Stimulated activated CD4-positive, alpha-beta T cell treated with anti-CD3 and anti-CD28 coated beads, Interleukin-1b, Interleukin-23, amount 100 ng/mL, for 4 hours (primary cell): ENCODE data around the gene SCNN1B.

Experiments
- DNase-seq, 2 donors: peaks; one replicate each; pipeline ENCODE4 v3.0.0-alpha.2; 2020; ENCODE audit warnings: low read depth in 2 of 2

The SCNN1B gene

DNA sequence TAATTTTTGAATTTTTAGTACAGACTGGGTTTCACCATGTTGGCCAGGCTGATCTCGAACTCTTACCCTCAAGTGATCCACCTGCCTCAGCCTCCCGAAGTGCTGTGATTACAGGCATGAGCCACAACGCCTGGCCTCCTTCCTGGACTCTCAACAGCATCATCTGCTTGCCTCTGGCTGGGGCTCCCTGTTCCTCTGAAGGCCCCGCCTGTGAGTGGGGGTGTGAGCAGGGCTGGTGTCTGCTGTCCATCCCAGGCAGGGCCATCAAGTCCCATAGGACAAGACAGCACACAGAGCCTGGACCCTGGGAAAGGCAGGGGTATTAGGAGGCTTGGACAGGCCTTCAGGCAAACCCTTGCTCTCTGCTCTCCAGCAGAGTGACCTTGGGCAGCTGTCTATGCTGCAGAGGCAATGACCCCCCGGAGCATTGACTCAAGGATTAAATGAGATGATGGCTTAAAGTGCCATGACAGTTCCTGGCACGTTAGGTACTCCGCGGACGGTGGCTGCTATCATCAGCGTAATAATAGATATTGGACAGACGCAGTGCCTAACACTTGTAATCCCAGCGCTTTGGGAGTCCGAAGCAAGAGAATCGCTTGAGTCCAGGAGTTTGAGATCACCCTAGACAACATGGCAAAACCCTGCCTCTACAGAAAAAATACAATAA, 19.2 kb downstream of the SCNN1B start:
- DNase-seq = no peak

DNA sequence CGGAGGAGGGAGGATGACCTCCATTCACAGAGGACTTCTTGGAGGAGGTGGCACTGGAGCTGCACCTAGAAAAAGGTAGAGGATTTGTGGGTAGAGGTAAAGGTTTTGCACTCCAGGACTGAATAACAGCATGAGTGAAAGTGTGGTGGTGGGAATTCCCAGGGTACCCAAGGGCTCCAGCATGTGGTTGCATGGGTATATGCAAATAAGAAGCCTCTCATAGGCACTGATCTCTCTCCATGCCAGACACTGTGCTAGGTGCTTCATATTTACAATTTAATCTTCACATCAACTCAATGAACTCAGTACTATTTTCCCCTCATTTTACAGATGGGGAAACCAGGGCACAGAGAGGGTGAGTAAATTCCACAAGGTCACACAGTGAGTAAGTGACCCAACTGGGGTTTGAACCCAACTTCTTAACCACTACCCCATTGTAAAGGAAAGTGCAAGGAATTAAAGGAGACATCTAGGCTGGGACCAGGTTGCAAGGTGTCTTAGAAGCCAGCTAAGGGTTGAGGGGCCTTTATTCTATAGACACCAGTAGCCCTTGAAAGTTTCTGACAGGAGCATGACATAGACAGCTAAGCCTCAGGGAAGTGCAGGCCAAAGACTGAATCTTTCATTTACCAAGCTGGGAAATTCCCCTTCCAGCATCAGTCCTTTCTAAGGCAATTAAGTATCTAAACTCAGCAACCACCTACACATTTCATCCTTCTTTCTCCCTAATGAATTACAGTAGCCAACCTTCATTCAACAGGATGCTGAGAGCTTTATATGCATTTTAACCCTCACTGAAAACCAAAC, 21.3 kb downstream of the SCNN1B start:
- DNase-seq = no peak

DNA sequence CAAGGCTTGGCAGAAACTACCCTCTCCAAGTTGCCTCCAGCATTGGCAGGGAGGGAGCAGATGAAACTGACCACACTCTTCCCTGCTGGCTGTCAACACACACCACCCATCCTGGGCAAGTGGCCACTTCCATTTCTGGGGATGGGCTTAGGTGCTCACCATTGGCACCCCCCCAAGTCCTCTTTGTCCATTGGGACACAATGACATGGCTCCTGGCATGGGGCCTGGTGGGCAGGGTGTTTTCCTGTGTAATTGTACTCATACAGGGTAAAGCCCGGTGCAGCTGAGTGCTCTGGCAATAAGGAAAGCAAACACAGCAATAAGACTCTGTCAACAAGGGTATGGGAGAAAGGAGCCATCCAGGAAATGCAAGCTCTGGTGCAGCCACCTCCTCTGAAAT, 22.6 kb downstream of the SCNN1B start:
- DNase-seq = no peak

DNA sequence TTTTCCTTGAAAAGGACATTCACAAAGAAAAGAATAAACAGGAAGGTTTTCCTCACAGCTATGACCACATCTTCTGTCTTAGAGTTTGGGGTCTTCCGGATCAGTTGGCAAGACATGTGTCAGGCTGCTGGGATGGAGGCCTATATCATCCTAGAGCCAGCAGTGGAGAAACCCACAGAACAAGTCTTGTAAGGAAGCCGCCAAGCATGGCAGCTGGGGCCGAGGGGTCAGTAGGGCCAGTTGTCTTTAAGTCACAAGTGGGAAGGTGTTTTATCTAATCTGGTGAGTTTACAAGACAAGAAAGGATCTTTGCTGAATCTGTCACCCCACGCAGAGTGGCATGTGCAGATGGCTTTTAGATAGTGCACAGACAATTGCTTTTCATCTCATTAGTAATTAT, 25.7 kb downstream of the SCNN1B start:
- no peak for DNase-seq

DNA sequence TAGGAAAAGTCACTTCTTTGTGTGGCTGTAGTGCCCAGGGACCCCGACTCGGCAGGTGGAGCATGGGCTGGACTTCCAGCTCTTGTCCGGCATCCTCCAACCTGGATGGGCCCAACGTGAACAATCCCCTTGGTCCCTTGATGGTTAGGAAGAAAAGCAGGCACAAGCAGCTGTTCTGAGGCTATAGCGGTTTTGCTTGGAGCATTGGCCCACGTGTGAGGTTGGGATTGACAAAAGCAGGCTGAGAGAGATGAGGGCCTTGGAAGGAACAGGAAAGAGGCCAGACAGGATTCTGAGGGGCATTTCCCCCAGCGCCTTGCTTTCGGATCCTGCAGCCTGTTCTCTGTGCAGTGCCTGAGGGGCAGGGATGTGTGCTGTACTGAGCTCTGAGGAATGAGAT, 28.1 kb downstream of the SCNN1B start:
- DNase-seq = no peak

DNA sequence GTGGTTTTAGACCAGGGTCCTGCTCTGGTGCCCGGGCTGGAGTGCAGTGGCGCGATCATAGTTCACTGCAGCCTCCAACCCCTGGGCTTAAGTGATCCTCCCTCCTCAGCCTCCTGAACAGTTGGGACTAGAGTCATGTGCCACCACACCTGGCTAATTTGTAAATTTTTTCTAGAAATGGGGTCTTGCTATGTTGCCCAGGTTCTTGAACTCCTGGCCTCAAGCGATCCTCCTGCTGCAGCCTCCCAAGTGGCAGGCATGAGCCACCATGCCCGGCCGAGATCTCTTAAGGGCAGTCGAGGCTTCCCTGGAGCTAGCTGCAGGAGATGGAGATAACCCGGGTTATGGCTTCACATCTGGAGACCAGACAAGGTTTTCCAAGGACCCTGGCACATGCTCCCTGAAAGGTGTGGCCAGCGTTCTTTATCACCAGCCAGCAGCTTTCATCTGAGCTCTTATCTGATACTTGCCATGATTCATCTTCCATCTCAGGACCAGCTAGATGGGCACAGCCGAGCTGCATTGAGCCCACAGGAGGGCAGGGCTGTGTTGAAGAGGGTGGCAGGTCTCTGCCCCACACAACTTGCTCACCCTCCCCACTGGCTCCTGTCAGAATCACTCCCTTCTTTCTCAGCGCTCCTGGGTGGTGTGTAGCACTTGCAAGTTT, 28.6 kb downstream of the SCNN1B start:
- DNase-seq = no peak

DNA sequence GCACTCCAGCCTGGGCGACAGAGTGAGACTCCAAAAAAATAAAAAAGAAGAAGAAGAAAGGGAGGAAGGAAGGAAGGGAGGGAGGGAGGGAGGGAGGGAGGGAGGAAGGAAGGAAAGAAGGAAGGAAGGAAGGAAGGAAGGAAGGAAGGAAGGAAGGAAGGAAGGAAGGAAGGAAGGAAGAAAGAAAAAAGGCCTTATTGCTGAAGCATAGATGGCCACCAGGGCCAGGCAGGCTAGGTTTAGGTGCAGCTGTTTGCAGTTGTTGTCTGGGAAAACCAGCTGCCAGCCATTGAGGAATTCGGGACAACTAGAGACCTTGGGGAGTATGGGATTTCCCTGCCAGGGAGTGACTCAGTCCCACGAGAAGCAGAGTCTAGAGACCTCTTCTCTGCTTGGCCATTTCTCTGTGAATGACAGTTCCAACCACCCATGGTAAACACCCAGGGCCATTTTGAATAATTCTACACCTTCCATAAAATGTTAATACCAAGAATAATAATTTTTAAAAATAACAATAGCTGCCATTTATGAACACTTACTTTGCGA, 31.0 kb downstream of the SCNN1B start:
- no peak for DNase-seq

DNA sequence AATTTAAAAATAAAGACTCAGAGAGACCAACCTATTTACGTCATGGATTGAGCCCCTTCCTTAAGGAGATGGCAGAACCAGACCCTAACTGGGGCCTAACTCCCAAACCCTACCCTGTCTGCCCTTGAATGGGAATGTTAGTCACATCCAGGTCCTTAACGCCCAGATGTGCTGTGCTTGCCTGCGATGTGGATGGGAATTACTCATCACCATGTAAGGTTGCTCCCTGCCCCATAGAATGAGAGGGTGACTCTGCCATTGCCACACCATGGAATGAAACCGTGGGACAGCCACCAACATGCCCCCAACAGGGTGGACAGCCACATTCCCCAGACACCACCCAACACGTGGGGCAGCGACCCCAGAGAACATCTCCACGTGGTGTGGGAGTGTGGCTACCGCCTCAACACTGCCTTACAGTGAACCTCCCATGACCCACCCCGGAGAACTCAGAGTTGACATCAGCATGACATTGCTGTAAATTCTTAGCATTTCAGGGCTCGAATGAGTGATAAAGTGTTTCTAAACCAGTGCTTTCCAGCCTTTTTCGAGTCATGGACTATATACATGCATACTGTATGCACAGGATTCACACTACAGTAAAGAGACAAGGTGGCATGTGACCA, 31.8 kb downstream of the SCNN1B start:
- DNase-seq = no peak

DNA sequence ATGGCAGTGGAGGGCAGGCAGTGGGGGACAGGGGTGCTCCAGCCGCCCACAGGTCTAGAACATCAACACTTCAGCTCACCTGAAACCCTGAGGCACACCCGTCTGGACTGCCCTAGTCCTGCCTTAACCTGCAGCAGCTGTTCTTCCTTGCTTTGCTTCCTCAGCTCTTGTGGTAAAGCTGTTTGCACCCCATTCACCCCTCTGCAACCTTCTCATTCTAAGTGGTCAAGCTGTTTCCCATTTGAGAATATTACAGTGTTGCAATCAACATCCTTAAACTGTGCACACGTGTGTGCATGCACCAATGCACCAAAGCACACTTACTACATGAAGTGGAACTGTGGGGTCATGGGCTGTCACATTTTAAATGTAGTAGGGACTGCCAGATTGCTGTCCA, 32.4 kb downstream of the SCNN1B start:
- no peak for DNase-seq

DNA sequence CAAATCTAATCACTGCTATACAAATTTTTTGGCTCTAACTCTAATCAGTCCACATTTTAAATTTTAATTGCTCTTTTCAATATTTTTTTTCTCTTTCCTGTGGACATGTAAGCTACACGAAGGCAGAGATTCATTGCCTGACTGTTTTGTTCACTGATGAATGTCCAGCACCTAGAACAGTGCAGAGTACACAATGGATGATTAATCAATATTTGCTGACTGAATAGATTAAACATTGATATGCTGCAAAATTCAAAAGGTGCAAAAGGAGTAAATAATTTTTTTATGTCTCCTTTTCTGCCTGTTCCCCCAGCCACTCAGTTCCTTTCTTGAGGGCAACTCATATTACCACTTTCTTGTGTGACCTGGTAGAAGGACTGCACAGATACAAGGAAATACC, 32.8 kb downstream of the SCNN1B start:
- no peak for DNase-seq

DNA sequence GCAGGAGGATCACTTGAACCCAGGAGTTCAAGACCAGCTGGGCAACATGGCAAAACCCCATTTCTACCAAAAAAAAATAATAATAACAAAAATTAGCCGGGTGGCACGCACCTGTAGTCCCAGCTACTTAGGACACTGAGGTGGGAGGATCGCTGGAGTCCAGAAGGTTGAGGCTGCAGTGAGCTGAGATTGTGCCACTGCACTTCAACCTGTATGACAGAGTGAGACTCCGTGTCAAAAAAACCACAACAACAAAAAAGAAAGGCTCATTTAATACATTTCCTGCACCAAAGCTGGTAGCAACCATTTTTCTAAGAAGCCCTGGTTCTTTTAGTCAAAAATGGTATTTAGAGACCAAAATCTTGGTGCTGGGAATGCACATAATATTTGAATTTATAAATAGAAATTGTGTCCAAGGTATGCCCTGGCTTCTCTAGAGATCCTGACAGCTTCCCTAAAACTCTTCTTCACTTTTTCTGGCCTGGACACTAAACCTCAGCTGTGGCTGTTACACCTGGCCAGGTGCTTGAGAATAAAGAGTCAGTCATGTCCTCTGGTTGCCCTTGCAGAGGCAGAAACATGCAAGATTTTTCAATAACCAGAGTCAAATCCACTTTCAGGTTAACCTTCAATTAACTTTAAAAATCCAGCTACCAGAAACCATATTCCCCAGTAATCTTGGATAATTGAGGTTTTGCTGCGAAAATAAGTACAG, 35.9 kb downstream of the SCNN1B start:
- DNase-seq = no peak

DNA sequence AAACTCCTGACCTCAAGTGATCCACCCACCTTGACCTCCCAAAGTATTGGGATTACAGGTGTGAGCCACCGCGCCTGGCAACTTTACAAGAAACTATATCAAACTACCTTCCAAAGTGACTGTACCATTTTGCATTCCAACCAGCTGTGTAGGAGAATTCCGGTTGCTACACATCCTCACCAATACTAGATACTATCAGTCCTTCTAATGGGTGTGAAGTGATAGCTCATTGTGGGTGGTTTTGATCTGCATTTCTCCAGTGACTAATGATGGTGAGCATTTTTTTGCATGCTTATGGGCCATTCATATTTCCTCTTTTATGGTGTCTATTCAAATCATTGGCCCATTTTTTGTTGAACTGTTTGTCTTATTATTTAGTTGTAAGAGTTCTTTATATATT, 37.7 kb downstream of the SCNN1B start:
- DNase-seq = no peak

DNA sequence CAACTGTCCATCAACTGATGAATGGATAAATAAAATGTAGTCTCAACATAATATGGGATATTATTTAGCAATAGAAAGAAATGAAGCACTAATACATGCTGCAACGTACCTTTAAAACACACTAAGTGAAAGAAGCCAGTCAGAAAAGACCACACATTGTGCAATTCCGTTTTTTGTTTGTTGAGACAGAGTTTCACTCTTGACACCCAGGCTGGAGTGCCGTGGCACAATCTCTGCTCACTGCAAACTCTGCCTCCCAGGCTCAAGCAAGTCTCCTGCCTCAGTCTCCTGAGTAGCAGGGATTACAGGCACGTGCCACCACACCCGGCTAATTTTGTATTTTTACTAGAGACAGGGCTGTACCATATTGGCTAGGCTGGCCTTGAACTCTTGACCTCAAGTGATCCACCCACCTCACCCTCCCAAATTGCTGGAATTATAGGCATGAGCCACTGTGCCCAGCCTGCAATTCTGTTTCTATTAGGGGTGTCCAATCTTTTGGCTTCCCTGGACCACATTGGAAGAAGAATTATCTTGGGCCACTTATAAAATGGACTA, 40.1 kb downstream of the SCNN1B start:
- DNase-seq = no peak

DNA sequence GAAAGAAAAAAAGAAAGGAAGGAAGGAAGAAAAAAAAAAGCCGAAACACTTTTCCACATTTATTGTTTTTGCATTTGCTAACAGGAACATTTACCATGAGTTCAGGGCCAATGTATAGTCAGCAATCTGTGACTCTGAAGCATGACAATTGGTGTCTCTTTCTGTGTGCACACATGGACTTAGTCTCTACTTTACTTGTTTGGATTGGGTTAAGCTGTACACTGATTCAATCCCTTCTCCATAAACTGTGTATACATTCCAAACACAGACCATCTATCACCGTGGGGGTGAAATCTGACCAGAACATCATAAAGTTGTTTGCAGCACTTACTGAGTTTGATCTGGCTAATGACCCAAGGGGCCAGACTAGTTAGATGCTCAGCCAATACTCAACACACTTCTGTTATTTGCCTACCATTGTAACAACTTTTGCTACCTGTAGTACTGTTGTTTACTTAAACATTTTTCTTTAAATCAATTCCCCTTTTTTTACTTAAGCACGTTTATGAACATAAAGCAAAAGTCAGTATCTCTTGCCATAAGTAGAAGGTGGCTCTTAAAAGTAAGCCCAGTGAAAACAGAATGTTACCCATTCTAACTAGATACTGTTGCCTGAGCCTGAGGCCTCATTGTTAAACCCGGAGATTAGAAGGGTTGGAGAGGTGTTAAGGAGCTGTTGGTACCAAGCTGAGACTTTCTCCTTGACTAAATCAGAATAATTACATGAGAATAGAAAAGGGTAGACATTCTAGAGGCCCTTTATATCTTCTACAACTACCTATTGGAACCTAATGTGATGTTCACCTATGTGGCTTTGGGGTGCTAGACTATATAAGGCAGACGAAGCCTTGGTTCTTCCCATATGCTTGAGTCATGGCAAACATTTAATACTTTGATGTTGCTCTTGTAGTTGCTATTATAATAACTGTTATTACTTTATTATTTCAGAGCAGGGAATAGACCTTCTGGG, 41.8 kb downstream of the SCNN1B start:
- DNase-seq = no peak

DNA sequence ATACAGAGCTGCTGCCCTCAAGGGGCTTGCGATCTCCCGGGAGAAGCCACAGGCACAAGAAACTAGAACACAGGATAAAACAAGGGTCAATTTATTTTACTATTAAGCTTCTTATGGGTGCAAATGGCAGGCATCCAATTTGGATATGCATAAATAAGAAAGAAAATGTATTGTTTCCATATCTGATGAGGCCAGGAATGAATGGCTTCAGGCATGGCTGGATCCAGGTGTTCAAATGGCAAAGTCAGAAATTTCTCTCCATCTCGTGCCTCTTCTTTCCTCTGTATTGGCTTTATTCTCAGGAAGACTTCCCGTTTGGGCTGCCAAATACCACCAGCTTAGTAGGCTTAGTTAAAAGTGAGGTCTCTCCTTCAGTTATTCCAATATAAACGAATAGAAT, 43.1 kb downstream of the SCNN1B start:
- DNase-seq = no peak

DNA sequence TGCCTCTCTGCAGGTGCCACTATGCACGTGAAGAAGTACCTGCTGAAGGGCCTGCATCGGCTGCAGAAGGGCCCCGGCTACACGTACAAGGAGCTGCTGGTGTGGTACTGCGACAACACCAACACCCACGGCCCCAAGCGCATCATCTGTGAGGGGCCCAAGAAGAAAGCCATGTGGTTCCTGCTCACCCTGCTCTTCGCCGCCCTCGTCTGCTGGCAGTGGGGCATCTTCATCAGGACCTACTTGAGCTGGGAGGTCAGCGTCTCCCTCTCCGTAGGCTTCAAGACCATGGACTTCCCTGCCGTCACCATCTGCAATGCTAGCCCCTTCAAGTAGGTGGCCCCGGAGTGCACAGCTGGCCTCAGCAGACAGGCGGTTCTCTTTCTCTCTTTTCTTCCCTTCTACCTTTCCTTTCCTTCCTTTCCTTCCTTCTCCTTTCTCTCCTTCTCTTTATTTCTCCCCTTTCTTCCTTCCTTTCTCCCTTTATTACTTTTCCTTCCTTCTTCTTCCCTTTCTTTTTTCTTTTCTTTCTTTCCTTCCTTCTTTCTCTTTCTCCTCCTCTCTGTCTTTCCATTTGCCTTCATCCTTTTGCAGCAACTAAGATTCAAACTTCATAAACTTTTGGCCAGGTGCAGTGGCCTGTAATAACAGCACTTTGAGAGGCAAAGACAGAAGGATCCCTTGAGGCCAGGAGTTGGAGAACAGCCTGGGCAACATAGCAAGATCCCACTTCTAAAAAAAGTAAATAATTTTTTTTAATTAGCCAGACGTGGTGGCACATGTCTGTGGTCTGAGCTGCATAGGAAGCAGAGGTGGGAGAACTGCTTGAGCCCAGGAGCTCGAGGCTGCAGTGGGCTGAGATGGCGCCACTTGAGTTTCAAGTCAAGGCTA, 46.7 kb downstream of the SCNN1B start:
- no peak for DNase-seq

DNA sequence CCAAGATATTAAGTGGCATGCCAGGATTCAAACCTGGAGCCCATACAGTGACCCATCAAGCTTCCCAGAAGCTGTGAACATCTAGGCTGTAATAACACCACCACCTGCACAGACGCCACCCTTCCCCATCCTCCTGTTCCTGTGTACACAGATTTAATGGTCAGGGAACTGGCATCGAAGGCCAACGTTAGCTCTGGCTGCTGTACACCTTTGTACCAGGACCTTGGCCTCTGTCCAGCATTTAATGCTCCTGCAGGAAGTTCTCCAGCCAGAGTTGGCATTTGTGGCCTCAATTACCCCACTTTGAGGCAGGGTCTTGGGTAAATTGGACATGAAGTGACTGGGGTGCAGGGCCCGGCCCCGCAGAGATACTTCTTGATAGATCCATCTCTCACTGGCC, 49.3 kb downstream of the SCNN1B start:
- DNase-seq = no peak

DNA sequence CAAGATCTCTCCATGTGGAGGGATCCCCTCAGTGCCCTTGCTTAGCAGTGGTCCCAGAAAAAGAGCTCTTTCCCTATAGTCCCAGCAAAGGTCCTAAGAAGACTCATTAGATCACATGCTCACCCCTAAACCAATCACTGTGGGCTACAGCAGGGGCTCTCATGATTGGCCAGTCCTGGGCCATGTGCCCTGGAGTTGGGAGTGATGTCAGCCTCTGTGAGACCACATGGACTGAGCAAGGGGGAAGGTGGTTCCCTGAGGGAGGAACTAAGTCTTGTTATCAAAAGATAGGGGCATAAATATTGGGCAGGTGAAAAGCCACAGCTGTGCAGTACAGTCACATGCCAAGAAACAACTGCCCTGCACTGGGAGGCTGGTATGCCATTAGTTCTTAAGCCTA, 51.3 kb downstream of the SCNN1B start:
- no peak for DNase-seq

DNA sequence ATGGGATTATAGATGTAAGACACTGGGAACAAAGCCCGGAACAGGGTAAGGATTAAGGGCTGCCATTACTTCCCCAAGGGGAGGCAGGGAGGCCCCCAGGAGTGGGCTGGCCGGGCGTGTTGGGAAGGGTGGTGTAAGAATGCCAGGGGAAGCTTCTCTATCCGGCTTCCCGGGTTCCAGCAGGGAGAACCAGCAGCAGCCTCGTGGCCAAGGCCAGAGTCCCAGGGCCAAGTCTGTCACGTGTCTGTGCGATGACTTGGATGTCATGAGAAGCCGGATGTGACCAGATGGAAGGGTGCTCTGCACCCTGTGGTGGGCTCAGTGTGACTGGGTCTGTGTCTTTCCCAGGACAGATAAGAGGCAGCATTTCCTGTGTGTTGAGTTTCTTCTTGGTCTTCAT, 52.1 kb downstream of the SCNN1B start:
- no peak for DNase-seq
